PC-9 (cell line): ENCODE measurements around the gene SLC19A3. TPM values are rescaled to one million over a fixed set of nuclear protein-coding genes. Genes with fewer than 3 reads are reported as not detected.

ENCODE experiments used
- BruUV-seq: library from RNA; stranded (reverse); fragments of 400-500 nt; replicated peaks from 2 replicates; lab custom pipeline; 2021; lab: Mats Ljungman, UMichigan
- CTCF ChIA-PET: fragments of 300-600 bp; sonication (Branson Sonifier 250); formaldehyde crosslinking; loops from one replicate; lab custom pipeline; 2022; ENCODE audit warnings: antibody characterized with exemption; lab: Charles Lee
- POLR2A ChIA-PET: fragments of 300-600 bp; sonication (Branson Sonifier 250); formaldehyde crosslinking; loops from one replicate; lab custom pipeline; 2022; ENCODE audit warnings: antibody characterized with exemption; ENCODE audit not compliant: unreplicated experiment; lab: Charles Lee
- DNase-seq, 2 experiments: peaks; one replicate each; pipeline versions ENCODE4 v3.0.0 to v3.0.0-alpha.2; 2015 to 2022; ENCODE audit warnings: mixed read lengths in 1 of 2
- H2AFZ ChIP-seq: fragments of 200-600 bp; sonication (generic); 2 replicates; pipeline ENCODE4 v1.8.1; 2017; ENCODE audit warnings: antibody characterized with exemption
- H3F3A ChIP-seq: fragments of 200-600 bp; sonication (generic); 2 replicates; pipeline ENCODE4 v1.8.1; 2017; ENCODE audit warnings: antibody characterized with exemption, mild to moderate bottlenecking, low read depth; ENCODE audit not compliant: insufficient read depth
- H3K27ac ChIP-seq: fragments of 200-600 bp; sonication (generic); 2 replicates; pipeline ENCODE4 v1.6.1; 2016; ENCODE audit warnings: mixed run types
- H3K27me3 ChIP-seq: fragments of 200-600 bp; sonication (generic); 2 replicates; pipeline ENCODE4 v1.6.1; 2016; ENCODE audit warnings: low read depth, mixed run types; ENCODE audit not compliant: insufficient read depth
- H3K36me3 ChIP-seq: fragments of 200-600 bp; sonication (generic); 2 replicates; pipeline ENCODE4 v1.6.1; 2016; ENCODE audit warnings: low read depth, mixed run types
- H3K4me1 ChIP-seq: fragments of 200-600 bp; sonication (generic); replicated peaks from 2 replicates; pipeline ENCODE4 v1.6.1; 2016; ENCODE audit warnings: mixed run types; ENCODE audit not compliant: insufficient read depth
- H3K4me2 ChIP-seq: fragments of 200-600 bp; sonication (generic); 2 replicates; pipeline ENCODE4 v1.6.1; 2017; ENCODE audit warnings: mixed run types
- H3K4me3 ChIP-seq: fragments of 200-600 bp; sonication (generic); 2 replicates; pipeline ENCODE4 v1.6.1; 2016; ENCODE audit warnings: mixed run types
- H3K79me2 ChIP-seq: fragments of 200-600 bp; sonication (generic); 2 replicates; pipeline ENCODE4 v1.6.1; 2017; ENCODE audit warnings: low read depth, mixed run types
- H3K9me2 ChIP-seq: fragments of 200-600 bp; sonication (generic); 2 replicates; pipeline ENCODE4 v1.8.1; 2017; ENCODE audit warnings: mild to moderate bottlenecking; ENCODE audit not compliant: insufficient read depth
- H3K9me3 ChIP-seq: fragments of 200-600 bp; sonication (generic); 2 replicates; pipeline ENCODE4 v1.8.1; 2016; ENCODE audit warnings: low read depth; ENCODE audit not compliant: insufficient read depth
- H4K20me1 ChIP-seq: fragments of 200-600 bp; sonication (generic); 2 replicates; pipeline ENCODE4 v1.8.1; 2017; ENCODE audit not compliant: insufficient read depth
- EZH2 ChIP-seq: fragments of 200-600 bp; sonication (generic); IDR thresholded peaks from 2 replicates; pipeline ENCODE4 v1.8.0; 2017; ENCODE audit warnings: antibody characterized with exemption, low read depth
- intact Hi-C: fragments of 100-400 bp; cut with micrococcal nuclease; formaldehyde crosslinking; loops from one replicate; pipeline ENCODE4 v1.10.0; 2022; ENCODE audit not compliant: unreplicated experiment
- total RNA-seq: library from RNA; stranded (reverse); gene quantifications from 2 replicates; pipeline ENCODE4 v1.2.3, GENCODE V29; 2021
- TF ChIP-seq, protein P1 (sequence below): fragments of 200-600 bp; sonication (generic); conservative IDR thresholded peaks from 2 replicates; pipeline ENCODE4 v1.6.1; 2017; ENCODE audit warnings: mixed run types, antibody characterized with exemption, mild to moderate bottlenecking, moderate library complexity

The SLC19A3 gene
- total RNA-seq, 1 experiment from 2014 or later: 4.3 TPM

DNA sequence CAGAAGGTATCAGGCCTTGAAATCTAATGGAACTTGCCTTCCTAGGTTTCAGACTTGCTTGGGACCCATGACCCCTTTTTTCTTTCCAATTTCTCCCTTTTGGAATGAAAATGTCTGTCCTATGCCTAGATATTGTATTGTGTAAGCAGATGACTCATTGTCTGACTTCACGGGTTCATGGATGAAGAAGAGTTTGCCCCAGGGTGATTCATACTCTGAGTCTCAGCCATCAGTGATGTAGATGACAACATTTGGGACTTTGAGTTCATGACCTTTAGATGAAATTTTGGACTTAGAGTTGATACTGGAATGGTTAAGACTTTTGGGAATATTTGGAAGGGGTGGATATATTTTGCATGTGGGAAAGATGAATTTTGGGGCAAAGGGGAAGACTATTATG, 62.4 kb downstream of the SLC19A3 start:
- no peak overlapping the region for H2AFZ ChIP-seq
- peaks cover 3% of the 10 kb centered on the region; the same call in 1 of the 2 replicates for H3F3A ChIP-seq
- TF ChIP-seq, protein P1, sequence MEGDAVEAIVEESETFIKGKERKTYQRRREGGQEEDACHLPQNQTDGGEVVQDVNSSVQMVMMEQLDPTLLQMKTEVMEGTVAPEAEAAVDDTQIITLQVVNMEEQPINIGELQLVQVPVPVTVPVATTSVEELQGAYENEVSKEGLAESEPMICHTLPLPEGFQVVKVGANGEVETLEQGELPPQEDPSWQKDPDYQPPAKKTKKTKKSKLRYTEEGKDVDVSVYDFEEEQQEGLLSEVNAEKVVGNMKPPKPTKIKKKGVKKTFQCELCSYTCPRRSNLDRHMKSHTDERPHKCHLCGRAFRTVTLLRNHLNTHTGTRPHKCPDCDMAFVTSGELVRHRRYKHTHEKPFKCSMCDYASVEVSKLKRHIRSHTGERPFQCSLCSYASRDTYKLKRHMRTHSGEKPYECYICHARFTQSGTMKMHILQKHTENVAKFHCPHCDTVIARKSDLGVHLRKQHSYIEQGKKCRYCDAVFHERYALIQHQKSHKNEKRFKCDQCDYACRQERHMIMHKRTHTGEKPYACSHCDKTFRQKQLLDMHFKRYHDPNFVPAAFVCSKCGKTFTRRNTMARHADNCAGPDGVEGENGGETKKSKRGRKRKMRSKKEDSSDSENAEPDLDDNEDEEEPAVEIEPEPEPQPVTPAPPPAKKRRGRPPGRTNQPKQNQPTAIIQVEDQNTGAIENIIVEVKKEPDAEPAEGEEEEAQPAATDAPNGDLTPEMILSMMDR: no peak
- no peak for TF ChIP-seq EZH2
- H3K27ac ChIP-seq: no peak overlapping the region
- no peaks in the 10 kb centered on the region; the same call in 1 of the 2 replicates for H3K9me3 ChIP-seq
- BruUV-seq: no TSS peak
- no peaks in the 10 kb centered on the region for H3K27me3 ChIP-seq
- peaks cover 15% of the 10 kb centered on the region for H3K4me1 ChIP-seq
- H3K4me2 ChIP-seq: no peak overlapping the region
- H3K79me2 ChIP-seq: no peaks in the 10 kb centered on the region
- ChIA-PET POLR2A (no interaction called here), CTCF (no interaction called here)
- no peaks in the 10 kb centered on the region for H4K20me1 ChIP-seq
- intact Hi-C loops: loop anchor here (5.0 to 10.0 kb wide), 5 partner anchors 47 to 1002 kb away; partner anchors contain the start of gene AGFG1
- DNase-seq: peak; percentile 12 to 81
- no peak overlapping the region for H3K4me3 ChIP-seq
- no peaks in the 10 kb centered on the region for H3K9me2 ChIP-seq
- H3K36me3 ChIP-seq: no peaks in the 10 kb centered on the region

DNA sequence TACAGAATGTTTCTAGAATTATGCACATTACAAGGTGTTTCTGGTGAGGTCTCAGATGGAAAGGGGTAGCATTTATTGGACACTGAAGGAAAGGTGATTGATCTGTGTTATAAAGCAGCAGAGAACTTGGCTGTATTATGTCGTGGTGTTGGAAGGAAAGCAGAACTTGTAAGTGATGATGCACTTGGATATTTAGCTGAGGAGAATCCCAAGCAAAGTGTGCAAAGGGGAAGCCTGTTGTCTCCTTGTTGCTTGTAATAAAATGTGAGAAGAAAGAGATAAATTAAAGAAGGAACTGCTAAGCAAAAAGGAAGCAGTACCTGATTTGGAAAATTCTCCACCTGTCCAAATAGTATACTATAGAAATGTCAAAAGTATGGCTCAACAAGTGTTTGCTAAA, 63.4 kb downstream of the SLC19A3 start:
- TF ChIP-seq, protein P1: no peak
- TF ChIP-seq EZH2: no peak
- intact Hi-C loops: loop anchor here (10.0 kb wide), 1 partner anchor 530 kb away; no protein-coding TSS in a partner anchor
- ChIA-PET CTCF (no interaction called here), POLR2A (no interaction called here)
- Histone ChIP-seq H3K4me2 (no peak overlapping the region), H3K36me3 (no peaks in the 10 kb centered on the region), H4K20me1 (no peaks in the 10 kb centered on the region), H3K4me3 (no peak overlapping the region), H3K9me3 (no peaks in the 10 kb centered on the region; the same call in 1 of the 2 replicates), H3K27me3 (no peaks in the 10 kb centered on the region), H3F3A (peaks cover 3% of the 10 kb centered on the region), H3K9me2 (no peaks in the 10 kb centered on the region), H3K4me1 (peaks cover 15% of the 10 kb centered on the region), H2AFZ (no peak overlapping the region), H3K79me2 (no peaks in the 10 kb centered on the region), H3K27ac (no peak overlapping the region)
- DNase-seq: no peak
- BruUV-seq: no TSS peak

DNA sequence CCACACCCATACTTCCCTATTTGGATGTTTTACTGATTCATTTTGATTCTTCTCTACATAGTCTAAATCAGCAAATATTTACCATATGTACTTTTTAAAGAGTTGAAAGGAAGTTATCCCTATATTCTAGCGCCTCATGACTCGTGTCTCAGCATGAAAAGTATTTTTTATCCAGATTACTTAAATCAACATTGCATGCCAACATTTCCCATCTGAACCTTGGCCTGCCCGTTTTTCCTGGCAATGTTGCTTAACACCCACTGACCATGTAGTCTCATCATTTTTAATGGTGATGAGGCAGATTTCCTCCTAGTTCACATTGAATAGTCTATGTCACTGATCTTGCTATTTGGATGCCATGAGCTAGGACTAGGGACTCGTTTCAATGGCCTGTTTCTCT, 64.4 kb downstream of the SLC19A3 start:
- Histone ChIP-seq H3K9me3 (no peaks in the 10 kb centered on the region; the same call in 1 of the 2 replicates), H3K27me3 (no peaks in the 10 kb centered on the region), H3K4me2 (no peak overlapping the region), H2AFZ (no peak overlapping the region), H4K20me1 (no peaks in the 10 kb centered on the region), H3K27ac (0 out of 2 replicates have a peak overlapping the region, but pooled peaks have one; percentile 7), H3K9me2 (no peaks in the 10 kb centered on the region), H3F3A (peaks cover 3% of the 10 kb centered on the region), H3K36me3 (no peaks in the 10 kb centered on the region), H3K4me1 (peaks cover 15% of the 10 kb centered on the region), H3K4me3 (no peak overlapping the region), H3K79me2 (no peaks in the 10 kb centered on the region)
- no peak for TF ChIP-seq EZH2
- no TSS peak for BruUV-seq
- peak in 1 of 2 experiments; percentile 39 for DNase-seq
- ChIA-PET POLR2A (no interaction called here), CTCF (no interaction called here)
- intact Hi-C loops: loop anchor here (10.0 kb wide), 1 partner anchor 529 kb away; no protein-coding TSS in a partner anchor
